Fibroblast of mammary gland (primary cell): ENCODE results near the gene CADPS2.

Experiments
- DNase-seq: peaks from one replicate; pipeline ENCODE4 v3.0.0-alpha.2; 2010; ENCODE audit warnings: low read depth
- H3K4me3 ChIP-seq: 2 replicates; pipeline ENCODE4 v1.5.1; 2011; ENCODE audit warnings: low read depth, mild to moderate bottlenecking, low read length, moderate library complexity; ENCODE audit not compliant: control insufficient read depth
- CTCF ChIP-seq: conservative IDR thresholded peaks from 2 replicates; pipeline ENCODE4 v1.5.1; 2011; ENCODE audit warnings: low read depth, low read length, inconsistent platforms; ENCODE audit not compliant: control insufficient read depth, insufficient read depth

CADPS2 gene

GRCh38 chr7:122532406-122533269 is 353.6 kb downstream of the CADPS2 start:
- peak; percentile 38 for TF ChIP-seq CTCF
- peak; percentile 32 for DNase-seq
- no peak overlapping the region for H3K4me3 ChIP-seq

GRCh38 chr7:122528879-122529481 is 357.3 kb downstream of the CADPS2 start:
- H3K4me3 ChIP-seq, result no peak overlapping the region
- TF ChIP-seq CTCF, result peak; percentile 49
- DNase-seq, result peak; percentile 62

GRCh38 chr7:122525355-122525754 is 360.9 kb downstream of the CADPS2 start:
- no peak for TF ChIP-seq CTCF

GRCh38 chr7:122521767-122522166 is 364.5 kb downstream of the CADPS2 start:
- no peak for DNase-seq
- H3K4me3 ChIP-seq, result no peak overlapping the region
- TF ChIP-seq CTCF, result no peak

More at GRCh38 chr7:122525355-122525754, 360.9 kb downstream of the CADPS2 start:
- H3K4me3 ChIP-seq, result no peak overlapping the region
- DNase-seq, result peak; percentile 5

GRCh38 chr7:122520971-122521555 is 365.2 kb downstream of the CADPS2 start:
- no peak for TF ChIP-seq CTCF
- DNase-seq, result no peak

GRCh38 chr7:122518488-122518887 is 367.8 kb downstream of the CADPS2 start:
- no peak overlapping the region for H3K4me3 ChIP-seq
- DNase-seq, result no peak
- TF ChIP-seq CTCF, result no peak

More at GRCh38 chr7:122520971-122521555, 365.2 kb downstream of the CADPS2 start:
- no peak overlapping the region for H3K4me3 ChIP-seq
